ENCODE measurements around the gene G6PC3. TPM values are rescaled to one million over a fixed set of nuclear protein-coding genes. Genes with fewer than 3 reads are reported as not detected.
A peak's percentile ranks its signal among the peaks of the same experiment; 100 is the strongest.

The G6PC3 gene
- total RNA-seq, 1 donor from 2014 or later: 56.7 TPM

- no peak for DNase-seq (ENCODE audit: low spot score)
These were observed 51.7 kb downstream of the G6PC3 start for GRCh38 chr17:44121997-44122815.

- DNase-seq (ENCODE audit: low spot score): no peak
These were observed 52.4 kb downstream of the G6PC3 start for GRCh38 chr17:44122816-44123355.

- peak; percentile 98 for DNase-seq (ENCODE audit: low spot score)
These were observed 53.0 kb downstream of the G6PC3 start, which contains the start of gene HDAC5 for GRCh38 chr17:44123356-44124117. Gene HDAC5 (minus strand): TSS chr17:44123641. CDS start chr17:44117515, 6,126 bp downstream.

- DNase-seq (ENCODE audit: low spot score): no peak
These were observed 53.5 kb downstream of the G6PC3 start for GRCh38 chr17:44124118-44124438.

Other genes starting within 250 kb of the G6PC3 start
- gene MPP3, start 237.6 kb upstream of the G6PC3 start, total RNA-seq: 22.3 TPM
- gene CD300LG, start 223.6 kb upstream of the G6PC3 start, total RNA-seq: 121 TPM
- 2.3 TPM for gene MPP2, start 163.2 kb upstream of the G6PC3 start, total RNA-seq
- not detected for gene PPY, start 128.3 kb upstream of the G6PC3 start, total RNA-seq
- not detected for gene PYY, start 116.8 kb upstream of the G6PC3 start, total RNA-seq
- gene NAGS, start 66.1 kb upstream of the G6PC3 start, total RNA-seq: 0.80 TPM
- gene TMEM101, start 55.8 kb upstream of the G6PC3 start, total RNA-seq: 15.4 TPM
- gene LSM12, start 4.1 kb upstream of the G6PC3 start, total RNA-seq: 55.4 TPM
- gene HDAC5, start 52.9 kb downstream of the G6PC3 start, total RNA-seq: 34.9 TPM
- 0.74 TPM for gene HROB, start 71.2 kb downstream of the G6PC3 start, total RNA-seq
- gene ASB16, start 100.0 kb downstream of the G6PC3 start, total RNA-seq: not detected
- gene TMUB2, start 116.2 kb downstream of the G6PC3 start, total RNA-seq: 35.8 TPM
- gene ATXN7L3, start 129.1 kb downstream of the G6PC3 start, total RNA-seq: 64.5 TPM
- gene UBTF, start 148.9 kb downstream of the G6PC3 start, total RNA-seq: 41.2 TPM
- 0.35 TPM for gene SLC4A1, start 197.4 kb downstream of the G6PC3 start, total RNA-seq
- 0.13 TPM for gene RUNDC3A, start 237.9 kb downstream of the G6PC3 start, total RNA-seq